ENCODE results near the gene TRIM43. TPM values are rescaled to one million over a fixed set of nuclear protein-coding genes. Genes with fewer than 3 reads are reported as not detected.
"Not testable (repeated sequence)": the region's sequence is repeated elsewhere in the genome, so short reads cannot be mapped to it uniquely, and the experiment has no call there.

Gene TRIM43
- total RNA-seq, 8 experiments from 2014 or later = 0.31 to 0.42 (median 0.31) TPM; not detected in 5

DNA sequence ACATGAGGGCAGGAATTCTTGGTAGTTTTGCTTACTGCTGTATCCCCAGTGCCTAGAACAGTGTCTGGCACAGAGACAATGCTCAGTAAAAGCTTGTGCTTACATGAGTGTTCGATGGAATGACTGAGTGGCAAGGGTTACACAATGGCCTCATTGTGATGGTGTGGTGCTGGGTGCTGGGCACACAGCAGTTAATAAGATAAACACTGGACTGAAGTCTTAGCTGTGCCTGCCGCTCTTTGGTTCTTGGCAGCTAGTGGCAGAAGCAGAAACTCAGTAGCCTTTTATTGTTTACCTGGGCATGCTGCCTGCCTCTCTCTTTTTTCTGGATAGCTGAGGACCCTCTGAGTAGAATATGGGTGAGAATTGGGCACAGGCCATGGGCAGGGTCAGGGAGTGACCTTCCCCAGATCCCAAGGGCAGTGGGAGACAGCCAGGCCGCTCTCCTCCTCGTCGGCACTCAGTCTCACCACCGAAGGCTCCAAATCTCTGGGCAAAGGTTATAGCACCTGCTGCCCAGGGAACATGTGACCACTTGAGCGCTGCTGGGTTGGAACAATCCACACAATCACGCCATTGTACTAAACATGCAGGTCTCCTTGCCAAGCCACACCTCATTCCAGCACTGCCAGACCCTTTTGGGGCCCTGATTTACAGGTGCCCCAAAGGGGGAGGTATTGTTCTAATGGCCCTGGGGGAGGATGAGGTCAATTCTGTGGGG, 54.6 kb downstream of the TRIM43 start:
- H3K4me3 ChIP-seq; ATAC-seq (replicated peaks in 6 of 8); H3K27ac ChIP-seq; in situ Hi-C loops (cut with MboI; ENCODE audit: low pct_unique_long_range_greater_than_20kb in 2 of 9, low sequenced_read_pairs in 9 of 9, unreplicated experiment in 9 of 9); H3K4me1 ChIP-seq (replicated peaks in 1 of 2): not testable (repeated sequence)
- WGBS, 10 experiments = no CpG with 5 or more reads among the region's 8 CpGs

GRCh38 chr2:95648894-95649544, 57.2 kb downstream of the TRIM43 start:
- WGBS, 10 experiments = no CpG with 5 or more reads among the region's 29 CpGs
- in situ Hi-C loops (cut with MboI; ENCODE audit: low pct_unique_long_range_greater_than_20kb in 2 of 9, low sequenced_read_pairs in 9 of 9, unreplicated experiment in 9 of 9); H3K4me3 ChIP-seq; H3K4me1 ChIP-seq (replicated peaks in 1 of 2); ATAC-seq (replicated peaks in 6 of 8); H3K27ac ChIP-seq: not testable (repeated sequence)

Other genes starting within 250 kb of the TRIM43 start
- gene FAHD2A, start 189.3 kb upstream of the TRIM43 start, total RNA-seq = 10 to 100 TPM; 14.0 to 33.4 (median 20.5) TPM
- under 1 TPM in 2 of 8 experiments, not detected in 6; 0.23 to 0.28 TPM for gene TRIM43B, start 107.2 kb upstream of the TRIM43 start, total RNA-seq